CD4-positive, alpha-beta T cell treated with Interleukin-15 for 1 hour (primary cell): ENCODE measurements around the gene SPINK2.

Source experiments
- DNase-seq: peaks from one replicate; pipeline ENCODE4 v3.0.0-alpha.2; 2020

Gene SPINK2

DNA sequence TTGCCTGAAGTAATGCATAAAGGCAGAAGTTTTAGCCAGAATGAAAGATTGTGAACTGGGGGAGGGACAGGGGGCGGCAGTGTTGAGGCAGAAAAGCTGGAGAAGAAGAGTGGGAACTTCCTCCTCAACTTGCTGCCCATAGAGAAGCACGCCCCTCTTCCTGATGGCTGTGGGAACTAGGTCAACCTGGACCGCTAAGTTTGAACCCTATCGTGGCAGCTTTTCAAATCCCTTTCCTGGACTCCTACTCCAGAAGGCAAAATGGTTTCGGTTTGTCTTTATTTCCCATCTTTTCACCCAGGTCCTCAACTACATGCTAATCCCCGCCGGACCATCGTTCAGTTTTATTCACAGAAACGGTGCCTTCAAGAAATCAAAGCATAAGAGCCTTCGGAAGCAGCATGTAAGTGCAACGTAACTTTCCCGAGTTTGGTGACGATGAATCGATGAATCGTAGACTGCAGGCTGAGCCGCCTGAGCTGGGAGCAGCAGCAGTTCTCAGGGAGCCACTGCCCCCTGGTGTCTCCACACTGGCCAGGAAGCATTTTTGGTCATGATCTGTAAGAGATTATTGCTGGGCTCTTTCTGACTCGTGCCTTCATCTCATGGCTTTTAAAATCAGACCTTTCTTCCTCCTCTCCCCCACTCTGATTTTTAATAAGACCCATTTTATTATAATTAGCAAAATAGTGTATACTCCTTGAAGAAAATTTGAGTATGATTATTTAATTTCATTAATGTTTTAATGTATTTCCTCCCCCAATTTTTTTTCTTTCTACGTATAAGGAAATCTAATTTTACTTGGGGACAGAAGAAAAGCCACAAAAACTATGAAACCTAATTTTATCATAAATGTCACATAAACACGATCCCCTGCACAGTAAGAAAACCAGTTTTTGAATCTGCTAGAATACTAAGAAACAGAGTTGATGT, 21.4 kb downstream of the SPINK2 start:
- peak; percentile 84 for DNase-seq

DNA sequence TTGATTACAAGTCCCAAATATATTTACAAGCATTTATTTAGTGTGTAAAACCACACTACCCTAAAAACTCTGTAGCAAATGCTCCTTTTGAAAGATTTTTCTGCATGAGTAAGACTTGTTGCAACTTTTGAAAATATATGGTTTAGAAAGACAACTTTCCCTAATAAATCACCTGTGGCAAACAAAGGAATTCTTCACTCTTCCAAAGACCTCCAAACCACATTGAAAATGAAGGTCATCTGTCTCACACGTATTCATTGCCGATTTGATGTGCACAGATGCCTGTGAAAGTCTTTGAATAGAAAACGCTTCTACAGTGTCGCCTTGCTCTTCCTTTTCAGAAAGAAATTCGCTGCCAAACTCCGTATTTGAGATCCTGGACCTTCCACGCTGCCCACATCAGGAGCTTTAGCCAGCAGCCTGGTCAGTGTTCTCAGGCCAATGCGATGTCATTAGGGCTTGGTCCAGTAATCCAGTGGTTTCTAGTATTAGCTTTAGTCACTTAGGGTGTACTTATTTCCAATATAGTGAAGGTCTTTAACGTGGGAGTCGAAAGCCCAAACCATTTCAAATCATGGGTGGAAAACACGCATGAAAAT, 22.2 kb downstream of the SPINK2 start:
- no peak for DNase-seq

DNA sequence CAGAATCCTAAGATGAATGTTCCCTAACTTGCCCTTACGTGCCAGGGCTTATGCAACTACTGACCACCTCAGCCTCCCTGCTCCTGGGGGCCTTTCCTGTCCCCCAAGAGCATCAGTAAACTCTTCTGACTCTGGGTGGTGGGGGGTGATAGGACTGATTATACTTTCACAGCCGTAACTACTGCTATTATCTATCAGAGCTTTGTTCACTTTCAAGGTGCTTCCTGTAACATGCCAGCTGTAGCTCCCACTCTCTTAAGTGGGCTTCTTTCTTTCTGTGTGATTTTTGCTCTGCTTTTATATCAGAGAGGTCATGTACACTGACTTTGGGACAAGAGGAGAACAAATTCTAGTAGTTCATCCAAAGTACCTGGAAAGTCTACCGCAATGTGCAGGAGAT, 25.3 kb downstream of the SPINK2 start:
- DNase-seq = no peak

DNA sequence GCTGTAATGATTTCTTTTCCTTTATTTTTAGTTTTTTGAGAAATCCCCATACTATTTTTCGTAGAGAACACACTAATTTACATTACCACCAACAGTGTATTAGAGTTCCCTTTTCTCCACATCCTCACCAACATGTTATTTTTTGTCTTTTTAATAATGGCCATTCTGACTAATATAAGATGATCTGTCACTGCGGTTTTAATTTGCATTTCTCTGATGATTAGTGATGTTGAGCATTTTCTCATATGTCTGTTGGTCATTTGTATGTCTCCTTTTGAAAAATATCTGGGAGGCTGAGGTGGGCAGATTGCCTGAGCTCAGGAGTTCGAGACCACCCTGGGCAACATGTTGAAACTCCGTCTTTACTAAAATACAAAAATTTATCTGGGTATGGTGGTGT, 30.2 kb downstream of the SPINK2 start:
- DNase-seq = no peak

DNA sequence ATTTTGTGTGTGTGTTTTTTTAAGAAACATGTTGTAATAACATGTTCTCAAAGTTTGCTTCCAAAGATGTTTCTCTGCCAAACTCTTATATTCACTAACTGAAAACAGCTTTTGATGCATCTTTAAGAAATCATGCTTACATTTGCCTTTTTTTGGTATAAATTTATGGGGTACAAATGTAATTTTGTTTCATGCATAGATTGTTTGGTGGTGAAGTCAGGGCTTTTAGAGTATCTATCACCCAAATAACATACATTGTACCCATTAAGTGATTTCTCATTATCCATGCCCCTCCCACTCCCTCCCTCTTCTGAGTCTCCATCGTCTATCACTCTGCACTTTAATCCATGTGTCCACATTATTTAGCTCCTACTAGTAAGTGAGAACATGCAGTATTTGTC, 30.8 kb downstream of the SPINK2 start:
- DNase-seq = no peak

DNA sequence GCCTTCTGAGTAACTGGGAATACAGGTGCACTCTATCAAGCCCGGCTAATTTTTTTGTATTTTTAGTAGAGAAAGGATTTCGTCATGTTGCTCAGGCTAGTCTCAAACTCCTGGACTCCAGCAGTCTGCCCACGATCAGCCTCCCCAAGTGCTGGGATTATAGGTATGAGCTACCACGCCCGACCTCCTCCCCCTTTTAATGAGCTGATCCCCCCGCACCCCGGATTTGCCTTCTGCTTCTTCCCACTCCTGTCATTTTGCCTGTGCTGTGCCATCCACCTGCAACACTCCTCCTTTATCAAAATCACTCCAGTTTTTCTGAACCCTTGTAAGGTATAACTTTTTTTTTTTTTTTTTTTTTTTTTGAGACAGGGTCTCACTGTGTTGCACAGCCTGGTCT, 33.4 kb downstream of the SPINK2 start:
- no peak for DNase-seq

DNA sequence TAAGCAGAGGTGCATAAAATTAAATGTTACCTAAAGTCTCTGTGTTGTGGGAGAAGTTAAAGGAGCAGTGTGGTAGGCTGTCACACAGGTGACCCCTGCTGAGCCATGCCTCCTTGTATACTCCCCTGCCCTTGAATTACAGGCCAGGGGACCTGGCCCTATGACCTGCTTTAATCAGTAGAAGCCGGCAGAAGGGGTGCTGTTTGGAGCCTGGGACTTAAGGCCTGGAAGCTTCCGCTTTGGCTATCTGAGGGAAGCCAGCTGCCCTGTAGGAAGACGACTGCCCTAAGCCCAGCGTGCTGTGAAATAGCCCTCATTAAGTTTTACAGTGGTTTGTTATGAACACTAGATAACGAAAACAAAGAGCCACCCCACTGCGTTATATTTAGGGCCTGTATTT, 34.1 kb downstream of the SPINK2 start:
- no peak for DNase-seq

DNA sequence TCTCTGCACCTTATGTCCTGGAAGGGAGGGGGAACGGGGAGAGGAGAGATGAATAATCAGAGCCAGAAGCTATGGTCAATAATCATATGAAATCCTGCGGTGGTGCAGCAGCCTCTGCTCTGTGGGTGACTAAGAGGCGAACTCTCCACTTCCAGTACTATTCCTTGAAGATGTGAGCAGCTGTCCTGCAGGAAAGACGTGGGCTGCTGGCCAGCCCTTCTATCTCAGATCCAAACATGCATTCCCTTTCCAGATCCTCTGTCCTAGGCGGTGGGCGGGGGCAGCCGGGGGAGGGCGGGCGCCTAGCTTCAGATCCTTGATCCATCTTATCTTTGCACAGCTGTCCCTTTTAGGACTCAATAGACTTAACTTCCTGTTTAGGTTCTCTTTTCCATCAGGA, 34.5 kb downstream of the SPINK2 start:
- DNase-seq = no peak

DNA sequence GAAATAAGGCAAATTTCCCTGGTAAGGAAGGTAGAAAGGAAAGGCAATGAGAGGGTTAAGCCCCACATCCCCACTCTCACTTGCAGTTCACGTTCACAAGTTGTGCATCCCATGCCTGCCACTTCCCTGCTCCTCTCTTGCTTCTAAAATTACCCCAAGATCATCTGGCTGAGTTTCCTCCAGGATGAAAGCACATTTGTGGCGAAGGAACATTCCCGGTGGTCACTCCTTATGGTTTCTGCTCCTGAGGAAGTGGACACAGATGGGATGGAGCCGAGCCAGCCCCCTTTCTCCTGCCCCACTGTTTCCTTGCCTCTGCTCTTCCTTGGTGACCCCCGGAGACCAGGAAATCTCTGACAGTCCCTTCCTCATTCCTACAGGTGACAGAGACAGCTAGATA, 37.5 kb downstream of the SPINK2 start:
- DNase-seq = no peak

DNA sequence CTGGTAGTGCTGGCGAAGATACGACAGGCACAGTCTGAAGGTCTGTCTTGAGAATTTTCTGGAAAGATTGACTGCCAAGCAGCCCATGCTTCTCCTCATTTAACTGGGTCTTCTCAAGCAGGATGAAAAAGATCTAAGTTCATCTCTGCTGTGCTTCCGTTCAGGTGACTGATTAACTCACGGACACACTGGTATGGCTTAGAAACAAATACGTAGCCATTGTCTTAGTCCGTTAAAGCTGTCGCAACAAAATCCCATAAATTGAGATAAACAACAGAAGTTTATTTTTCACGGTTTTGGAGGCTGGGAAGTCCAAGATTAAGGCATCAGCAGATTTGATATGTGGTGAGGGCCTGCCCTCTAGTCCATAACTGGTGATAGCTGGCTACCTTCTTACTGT, 39.5 kb downstream of the SPINK2 start:
- no peak for DNase-seq

DNA sequence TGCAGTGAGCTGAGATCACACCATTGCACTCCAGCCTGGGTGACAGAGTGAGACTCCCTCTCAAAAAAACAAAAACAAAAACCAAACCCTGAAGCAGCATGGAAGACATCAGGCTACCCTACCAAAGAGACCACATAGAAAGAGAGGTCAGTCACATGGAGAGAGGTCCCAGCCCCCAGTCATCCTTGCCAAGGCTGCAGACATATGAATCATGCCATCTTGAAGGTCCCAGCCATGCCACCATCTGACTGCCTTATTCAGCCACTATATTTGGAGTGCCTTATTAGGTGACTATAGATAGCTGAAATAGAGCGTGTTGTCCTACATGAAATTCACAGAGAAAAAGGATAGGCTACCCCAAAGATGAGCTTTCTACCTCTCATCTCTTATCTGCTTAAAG, 48.2 kb downstream of the SPINK2 start:
- no peak for DNase-seq

DNA sequence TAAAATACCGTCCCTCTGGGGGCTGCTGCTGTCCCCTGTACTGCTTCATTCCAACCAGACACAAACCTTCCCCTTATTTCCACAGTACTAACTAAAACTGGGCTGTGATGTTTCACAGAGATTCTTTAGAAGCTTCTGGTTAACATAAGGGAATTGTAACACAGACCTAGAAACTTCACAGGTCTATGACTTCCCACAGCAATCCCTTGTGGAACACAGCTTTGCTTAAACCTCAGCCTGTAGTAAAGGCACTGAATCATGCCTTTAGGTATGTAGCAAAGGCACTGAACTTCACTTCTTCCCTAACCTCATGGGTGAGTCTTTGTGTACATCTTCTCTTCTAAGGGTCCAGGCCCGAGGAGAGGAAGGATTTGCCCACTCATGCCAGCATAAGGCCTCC, 49.4 kb downstream of the SPINK2 start:
- DNase-seq = no peak

DNA sequence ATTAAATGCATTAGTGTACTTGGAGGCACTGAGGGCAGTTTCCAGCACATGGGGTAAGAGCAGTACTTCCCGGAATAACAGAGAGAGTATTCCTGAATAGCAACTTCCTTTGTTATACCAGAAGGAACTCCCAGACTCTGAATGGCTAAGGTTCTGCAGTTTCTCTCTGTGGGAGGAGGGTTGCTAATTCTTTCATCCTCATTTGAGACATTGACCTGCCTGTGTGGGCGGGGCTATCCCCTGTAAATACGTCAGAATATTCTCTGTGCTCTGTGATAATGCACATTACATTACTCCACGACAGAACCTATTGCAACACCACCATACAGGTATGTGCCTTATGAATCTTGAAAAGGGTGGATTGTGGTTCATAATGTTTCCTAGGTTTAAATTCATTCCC, 52.7 kb downstream of the SPINK2 start:
- DNase-seq = no peak

DNA sequence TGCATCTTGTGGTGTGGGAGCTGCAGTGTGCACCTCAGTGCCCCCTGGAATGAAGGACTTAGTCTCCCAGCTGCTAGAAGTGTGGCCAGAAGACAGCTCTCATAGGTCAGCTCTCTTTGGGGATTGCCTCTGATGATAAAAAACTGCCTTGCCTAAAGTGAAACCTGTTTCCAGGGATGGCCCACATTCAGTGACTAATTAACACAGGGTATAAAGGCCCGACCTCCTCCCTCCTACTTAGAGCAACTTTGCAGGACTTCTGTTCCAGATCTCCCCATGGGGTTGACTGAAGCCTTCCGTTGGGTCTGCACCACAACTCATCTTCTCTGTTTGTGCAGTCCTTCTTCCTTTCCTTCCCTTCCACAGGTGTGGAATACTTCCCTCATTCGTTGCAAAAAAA, 53.2 kb downstream of the SPINK2 start:
- DNase-seq = no peak

DNA sequence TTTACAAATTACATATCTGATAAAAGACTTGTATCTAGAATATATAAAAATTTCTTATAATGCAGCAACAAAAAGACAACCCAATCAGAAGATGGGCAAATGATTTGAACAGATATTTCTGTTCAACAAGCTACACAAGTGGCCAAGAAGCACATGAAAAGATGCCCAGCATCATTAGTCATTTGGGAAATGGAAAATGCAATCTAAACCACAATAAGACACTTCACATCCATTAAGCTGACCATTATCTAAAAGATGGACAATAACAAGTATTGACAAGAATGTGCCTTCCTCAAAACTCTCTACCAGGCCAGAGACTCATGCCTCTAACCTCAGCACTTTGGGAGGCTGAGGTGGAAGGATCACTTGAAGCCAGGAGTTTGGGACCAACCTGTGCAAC, 53.9 kb downstream of the SPINK2 start:
- no peak for DNase-seq

DNA sequence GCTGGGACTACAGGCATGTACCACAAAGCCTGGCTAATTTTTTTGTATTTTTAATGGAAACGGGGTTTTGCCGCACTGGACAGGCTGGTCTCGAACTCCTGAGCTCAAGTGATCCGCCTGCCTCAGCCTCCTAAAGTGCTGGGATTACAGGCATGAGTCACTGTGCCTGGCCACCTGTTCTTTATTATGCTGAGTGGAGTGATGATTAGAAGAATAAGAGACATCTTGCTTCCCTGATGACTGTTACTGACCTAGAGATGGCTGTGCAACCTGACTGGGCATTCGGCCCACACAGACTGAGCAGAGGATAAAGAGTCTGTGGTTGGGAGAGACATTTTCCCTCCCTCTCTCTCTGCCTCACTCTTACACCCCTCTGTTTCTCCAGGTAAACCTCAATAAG, 56.7 kb downstream of the SPINK2 start:
- no peak for DNase-seq

DNA sequence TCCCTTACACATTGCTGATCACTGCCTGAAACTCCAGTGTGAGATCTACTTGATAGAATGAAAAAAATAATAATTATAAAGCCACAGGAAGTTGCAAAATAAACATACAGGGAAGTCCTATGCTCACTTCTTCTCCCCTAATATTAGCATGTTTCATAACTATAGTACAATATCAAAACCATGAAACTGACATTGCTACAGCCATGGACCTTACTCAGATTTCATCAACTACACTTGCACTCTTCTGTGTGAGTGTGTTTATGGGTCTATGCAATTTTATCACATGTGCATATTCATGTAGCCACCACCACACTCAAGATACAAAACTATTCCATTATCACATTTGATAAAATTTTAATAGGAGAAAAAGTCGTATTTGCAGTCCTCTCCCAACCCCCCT, 57.3 kb downstream of the SPINK2 start:
- no peak for DNase-seq

DNA sequence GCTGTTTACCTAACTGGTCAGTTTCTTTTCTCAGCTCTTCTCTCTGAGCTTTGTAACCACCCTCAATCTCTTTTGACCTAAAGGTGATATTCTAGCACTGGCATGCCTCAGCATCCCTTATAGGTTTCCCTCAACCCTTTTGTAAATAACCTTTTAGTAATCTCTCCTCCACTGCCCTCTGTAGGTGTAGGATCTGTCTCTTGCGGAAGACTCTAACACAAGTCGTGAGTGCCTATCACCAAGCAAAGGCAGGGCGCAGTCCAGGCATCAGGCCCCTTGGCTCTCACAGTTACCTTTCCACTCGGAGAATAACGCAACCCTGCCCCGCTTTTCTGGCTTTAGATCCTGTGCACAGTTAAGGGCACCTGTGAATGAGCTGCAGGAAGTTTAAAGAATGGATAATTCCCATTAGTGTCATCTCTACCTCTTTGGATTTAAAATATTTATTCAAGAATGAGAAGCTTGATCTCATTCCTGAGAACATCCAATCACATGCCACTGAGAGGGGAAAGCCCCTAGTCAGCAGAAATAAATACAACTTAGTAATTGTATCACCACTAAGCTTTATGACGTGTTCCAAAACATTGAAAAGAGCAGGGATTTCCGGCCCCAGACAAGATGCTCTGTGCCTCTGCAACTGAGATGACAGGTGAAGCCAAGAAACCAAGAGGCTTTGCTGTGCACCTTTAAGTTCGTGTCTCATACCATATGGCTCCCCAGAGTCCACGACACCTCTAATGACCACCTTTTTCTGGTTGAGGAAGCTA, 58.8 kb downstream of the SPINK2 start:
- no peak for DNase-seq

DNA sequence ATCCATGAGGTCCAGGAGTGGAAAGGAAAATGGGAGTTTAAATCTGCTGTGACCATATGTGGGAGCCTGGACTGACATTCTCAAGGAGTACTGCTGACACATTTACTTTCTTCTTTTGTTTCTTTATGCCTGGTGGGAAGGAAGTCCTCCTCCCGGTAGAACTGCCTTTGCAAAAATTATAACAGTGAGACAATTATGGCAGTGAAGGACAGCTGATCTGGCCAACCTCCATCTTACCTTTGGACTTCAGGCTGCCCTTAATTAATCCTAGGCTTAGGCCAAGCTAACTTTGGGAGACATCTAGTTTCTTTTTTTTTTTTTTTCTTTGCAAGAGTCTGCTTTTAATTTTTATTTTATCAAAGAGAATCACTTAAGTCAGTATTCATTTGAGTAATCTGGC, 61.3 kb downstream of the SPINK2 start:
- no peak for DNase-seq
